Activated CD4-positive, alpha-beta T cell treated with anti-CD3 and anti-CD28 coated beads, Interleukin-2, amount 50 U/mL, for 4 hours (primary cell): ENCODE results near the gene CA4.
A peak's percentile ranks its signal among the peaks of the same experiment; 100 is the strongest.
"Not testable (repeated sequence)": the region's sequence is repeated elsewhere in the genome, so short reads cannot be mapped to it uniquely, and the experiment has no call there.

Experiments
- DNase-seq, 2 experiments: peaks; one replicate each; pipeline ENCODE4 v3.0.0-alpha.2; 2020

CA4 gene

DNA sequence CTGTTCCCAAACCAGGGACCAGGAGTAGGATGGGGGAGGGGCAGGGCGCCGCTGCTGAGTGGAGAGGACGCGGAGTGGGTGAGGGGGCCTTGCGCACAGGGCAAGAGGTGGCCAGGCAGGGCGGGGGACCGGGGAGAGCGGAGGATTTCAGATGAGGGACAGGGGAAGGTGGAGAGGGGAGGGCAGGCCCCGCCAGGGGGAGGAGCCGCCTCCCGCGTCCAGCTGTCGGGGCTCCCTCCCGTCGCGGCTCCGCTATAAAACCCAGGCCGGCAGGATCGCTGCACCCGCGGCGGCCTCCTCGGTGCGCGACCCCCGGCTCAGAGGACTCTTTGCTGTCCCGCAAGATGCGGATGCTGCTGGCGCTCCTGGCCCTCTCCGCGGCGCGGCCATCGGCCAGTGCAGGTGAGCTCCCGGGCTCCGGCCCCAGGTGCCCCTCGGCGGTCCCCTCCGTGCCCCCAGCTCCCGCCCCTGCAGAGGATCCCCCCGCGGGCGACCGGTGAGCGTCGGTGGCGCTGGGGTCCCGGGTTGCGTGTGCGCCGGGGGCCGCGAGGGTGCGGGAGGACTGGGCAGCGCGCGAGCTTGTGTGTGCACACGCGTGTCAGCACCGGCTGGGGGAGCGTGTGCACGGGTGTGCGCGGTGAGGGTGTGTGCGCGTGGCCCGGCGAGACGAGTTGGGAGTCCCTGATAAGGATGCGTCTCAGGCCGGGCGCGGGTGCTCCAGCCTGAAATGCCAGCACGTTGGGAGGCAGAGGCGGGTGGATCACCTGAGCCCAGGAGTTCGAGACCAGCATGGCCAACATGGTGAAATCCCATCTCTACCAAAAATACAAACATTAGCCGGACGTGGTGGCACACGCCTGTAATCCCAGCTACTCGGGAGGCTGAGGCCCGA, at the start of gene CA4:
Gene CA4, plus strand, starts transcription at position 283 of the 892 bp plus-strand sequence. Its CDS starts 62 bp downstream, at position 345.
- DNase-seq, result no peak

GRCh38 chr17:60100577-60100976, 49.2 kb upstream of the CA4 start:
- not testable (repeated sequence) for DNase-seq

- DNase-seq, result not testable (repeated sequence)
These were observed 47.6 kb upstream of the CA4 start for GRCh38 chr17:60102015-60102631.

- peak in 1 of 2 experiments; percentile 4 for DNase-seq
These were observed 47.1 kb upstream of the CA4 start for GRCh38 chr17:60102632-60103096.

DNA sequence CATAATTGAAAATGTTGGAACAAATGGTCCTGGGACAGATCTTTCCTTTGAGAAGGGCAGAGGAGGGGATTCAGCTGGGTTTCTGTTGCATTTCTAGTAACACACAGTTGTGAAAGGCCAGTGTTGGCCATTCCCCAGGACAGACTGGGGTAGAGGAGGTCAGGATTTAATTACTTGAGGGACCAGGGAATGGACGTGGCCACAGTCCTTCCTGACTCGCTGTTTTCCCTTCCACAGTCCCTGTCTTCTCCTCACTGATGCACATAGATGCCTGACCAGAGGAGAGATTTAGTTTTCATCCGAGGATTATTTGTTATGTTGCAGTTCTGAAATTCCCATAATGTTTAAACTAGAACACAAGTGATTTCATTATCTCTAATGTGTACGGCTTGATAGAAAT, 45.8 kb upstream of the CA4 start:
- no peak for DNase-seq

DNA sequence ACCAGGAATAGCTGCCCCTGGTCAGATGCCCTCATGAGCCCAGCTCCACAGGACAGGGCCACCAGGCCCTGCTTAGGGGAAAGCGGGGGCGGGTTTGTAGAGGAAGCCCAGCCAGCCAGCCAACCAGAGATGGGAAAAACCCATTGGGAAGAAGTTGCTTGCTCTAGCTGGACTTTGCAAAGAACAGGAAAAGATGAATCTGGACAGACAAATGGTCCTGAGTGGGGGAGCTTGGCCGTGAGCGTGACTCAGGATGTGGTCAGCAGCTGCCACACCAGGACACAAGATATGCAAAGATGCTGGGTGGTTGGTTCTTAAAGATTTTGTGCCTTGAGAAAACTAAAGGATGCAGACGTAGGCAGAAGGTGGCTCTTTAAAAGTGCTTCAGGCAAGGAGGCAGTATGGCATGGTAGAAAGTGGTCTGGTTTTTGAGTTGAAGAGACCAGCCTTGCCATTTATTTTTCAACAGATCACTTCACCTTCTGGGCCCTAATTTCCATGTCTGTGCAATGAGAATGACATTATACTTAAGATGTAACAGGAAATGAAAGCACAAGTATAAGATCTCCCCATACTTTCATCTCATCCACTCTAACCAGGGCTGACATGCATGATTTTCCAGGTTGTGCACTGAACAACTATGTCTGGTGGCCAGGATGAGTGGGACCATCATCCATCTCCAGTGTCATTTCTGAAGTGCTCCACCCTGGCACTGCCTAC, 43.3 kb upstream of the CA4 start:
- DNase-seq, result no peak

- no peak for DNase-seq
These were observed 42.1 kb upstream of the CA4 start for GRCh38 chr17:60107526-60108257.

DNA sequence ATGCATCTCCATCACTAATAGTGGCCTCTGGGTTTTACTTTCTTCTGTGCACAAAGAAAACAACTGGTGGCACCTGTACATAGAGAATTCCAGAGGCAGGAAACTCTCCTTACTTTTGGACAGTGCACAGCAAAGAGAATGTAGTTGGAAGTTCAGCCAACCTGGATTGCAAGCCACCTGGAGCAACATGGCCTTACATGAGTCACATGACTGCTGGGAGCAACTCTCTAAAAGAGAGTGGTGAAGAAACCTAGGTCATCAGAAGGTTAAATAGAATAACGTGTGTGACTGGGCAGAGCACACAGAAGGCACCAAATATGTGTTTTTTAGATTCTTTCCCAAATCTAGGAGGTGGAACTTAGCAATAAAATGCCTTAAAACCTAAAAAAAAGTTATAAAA, 41.5 kb upstream of the CA4 start:
- DNase-seq, result not testable (repeated sequence)

- no peak for DNase-seq
These were observed 41.1 kb upstream of the CA4 start for GRCh38 chr17:60108712-60109111.

- no peak for DNase-seq
These were observed 40.6 kb upstream of the CA4 start for GRCh38 chr17:60109161-60109560.

GRCh38 chr17:60110586-60110985, 39.2 kb upstream of the CA4 start:
- DNase-seq, result no peak

- DNase-seq, result not testable (repeated sequence)
These were observed 38.1 kb upstream of the CA4 start for GRCh38 chr17:60111661-60112060.

DNA sequence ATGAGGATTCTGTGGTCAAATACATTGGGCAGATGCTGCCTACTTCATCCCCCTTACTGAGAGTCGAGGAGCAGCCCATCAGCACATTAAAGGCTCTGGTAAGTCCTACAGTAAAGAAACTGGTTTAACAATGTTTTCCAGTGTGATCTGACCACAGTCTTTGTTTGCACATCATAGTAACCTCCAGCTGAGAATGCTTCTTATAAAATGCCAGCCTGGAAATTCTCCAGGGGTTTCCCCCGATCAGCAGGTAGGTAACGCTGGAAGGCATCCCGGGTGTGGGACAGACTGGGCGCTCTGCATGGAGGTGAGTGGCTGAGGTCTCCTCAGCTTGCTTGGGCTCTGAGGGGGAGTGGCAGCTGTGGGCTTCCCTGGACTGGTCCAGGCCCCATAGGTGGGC, 34.4 kb upstream of the CA4 start:
- not testable (repeated sequence) for DNase-seq

DNA sequence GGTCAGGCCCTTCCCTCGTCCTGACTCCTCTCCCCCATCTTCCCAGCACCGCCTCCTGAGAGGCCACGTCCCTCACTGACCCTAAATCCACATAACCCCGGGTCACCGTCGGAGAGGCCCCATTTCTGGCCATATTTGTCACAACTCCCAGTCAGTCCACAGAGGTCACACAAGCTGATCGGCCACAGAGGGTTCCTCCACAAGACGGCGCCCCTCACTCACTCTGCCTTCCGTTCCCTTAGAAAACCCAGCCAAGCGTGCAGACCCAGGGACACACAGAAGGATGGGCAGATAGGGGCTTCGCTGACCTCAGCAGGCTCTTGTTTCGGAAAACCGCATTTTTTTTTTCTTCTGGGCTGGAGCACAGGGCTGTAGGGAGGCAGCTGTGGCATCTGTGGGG, 33.6 kb upstream of the CA4 start:
- not testable (repeated sequence) for DNase-seq

DNA sequence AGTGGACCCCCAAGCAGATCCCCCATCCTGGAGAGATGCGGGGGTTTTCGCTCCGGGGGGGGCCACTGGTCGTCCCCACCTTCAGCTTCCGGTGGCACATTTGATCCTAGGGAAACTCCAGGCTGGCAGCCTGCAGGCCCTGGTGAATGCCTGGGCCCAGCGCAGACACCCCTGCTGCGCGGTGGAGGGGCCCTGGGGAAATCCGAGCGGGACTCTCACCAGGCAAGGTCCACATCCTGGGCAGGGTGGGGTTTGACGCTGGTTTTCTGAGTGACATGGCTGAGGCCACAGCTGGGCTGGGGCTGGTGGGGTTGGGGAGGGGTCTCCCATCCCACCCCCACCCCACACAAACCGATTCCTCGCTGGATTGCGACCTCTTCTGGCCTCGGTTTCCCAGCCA, 30.6 kb upstream of the CA4 start:
- DNase-seq, result not testable (repeated sequence)

- DNase-seq, result not testable (repeated sequence)
These were observed 29.7 kb upstream of the CA4 start for GRCh38 chr17:60119807-60120748.

- DNase-seq, result no peak
These were observed 22.4 kb upstream of the CA4 start for GRCh38 chr17:60127068-60128064.

DNA sequence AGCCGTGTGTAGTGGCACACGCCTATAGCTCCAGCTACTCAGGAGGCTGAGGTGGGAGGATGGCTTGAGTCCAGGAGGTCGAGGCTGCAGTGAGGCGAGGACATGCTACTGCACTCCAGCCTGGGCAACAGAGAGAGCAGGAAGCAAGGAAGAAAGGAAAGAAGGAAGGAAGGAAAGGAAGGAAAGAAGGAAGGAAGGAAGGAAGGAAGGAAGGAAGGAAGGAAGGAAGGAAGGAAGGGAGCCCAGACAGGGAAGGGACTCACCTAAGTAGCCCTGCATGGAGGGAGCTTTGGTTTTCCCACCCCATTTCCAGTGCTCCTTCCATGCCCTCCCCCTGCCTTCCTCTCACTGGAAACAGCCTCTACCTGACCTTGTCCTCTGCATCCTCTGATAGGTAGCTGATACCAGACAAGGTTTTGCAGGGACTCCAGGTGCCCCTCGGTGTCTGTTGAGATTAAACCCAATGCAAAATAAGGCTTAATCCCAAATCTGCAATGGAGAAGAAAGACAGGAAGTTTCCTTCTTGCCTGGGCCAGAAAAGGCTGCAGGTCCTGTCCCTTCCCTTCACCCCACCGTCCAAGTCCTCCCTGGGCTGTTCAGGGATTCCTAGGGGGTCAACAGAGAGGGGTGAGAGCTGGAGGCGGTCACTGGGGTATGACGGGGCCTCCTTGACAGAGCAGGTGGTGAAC, 21.5 kb upstream of the CA4 start:
- no peak for DNase-seq

GRCh38 chr17:60129164-60129563, 20.6 kb upstream of the CA4 start:
- DNase-seq, result no peak

DNA sequence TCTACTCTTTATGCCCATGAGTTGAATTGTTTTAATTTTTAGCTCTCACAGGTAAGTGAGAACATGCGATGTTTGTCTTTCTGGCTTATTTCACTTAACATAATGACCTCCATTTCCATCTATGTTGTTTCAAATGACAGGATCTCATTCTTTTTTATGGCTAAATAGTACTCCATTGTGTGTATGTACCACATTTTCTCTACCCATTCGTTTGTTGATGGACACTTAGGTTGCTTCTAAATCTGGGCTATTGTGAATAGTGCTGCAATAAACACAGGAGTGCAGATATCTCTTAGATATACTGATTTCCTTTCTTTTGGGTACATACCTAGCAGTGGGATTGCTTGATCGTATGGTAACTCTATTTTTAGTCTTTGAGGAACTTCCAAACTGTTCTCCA, 19.3 kb upstream of the CA4 start:
- no peak for DNase-seq
